ENCODE data around the gene TDRD6. TPM values are rescaled to one million over a fixed set of nuclear protein-coding genes. Genes with fewer than 3 reads are reported as not detected.

Gene TDRD6
- polyA plus RNA-seq, 3 donors, result 1.4 to 2.5 (median 1.7) TPM

GRCh38 chr6:46676604-46677313 lies 10.9 kb upstream of the TDRD6 start:
- no peak for DNase-seq (ENCODE audit: low read depth in 3 of 3, low spot score in 2 of 3)

GRCh38 chr6:46677314-46677654 lies 10.4 kb upstream of the TDRD6 start:
- no peak for DNase-seq (ENCODE audit: low read depth in 3 of 3, low spot score in 2 of 3)

- DNase-seq (ENCODE audit: low read depth in 3 of 3, low spot score in 2 of 3), result no peak
Measured at GRCh38 chr6:46684771-46685170, 2.9 kb upstream of the TDRD6 start.

DNA sequence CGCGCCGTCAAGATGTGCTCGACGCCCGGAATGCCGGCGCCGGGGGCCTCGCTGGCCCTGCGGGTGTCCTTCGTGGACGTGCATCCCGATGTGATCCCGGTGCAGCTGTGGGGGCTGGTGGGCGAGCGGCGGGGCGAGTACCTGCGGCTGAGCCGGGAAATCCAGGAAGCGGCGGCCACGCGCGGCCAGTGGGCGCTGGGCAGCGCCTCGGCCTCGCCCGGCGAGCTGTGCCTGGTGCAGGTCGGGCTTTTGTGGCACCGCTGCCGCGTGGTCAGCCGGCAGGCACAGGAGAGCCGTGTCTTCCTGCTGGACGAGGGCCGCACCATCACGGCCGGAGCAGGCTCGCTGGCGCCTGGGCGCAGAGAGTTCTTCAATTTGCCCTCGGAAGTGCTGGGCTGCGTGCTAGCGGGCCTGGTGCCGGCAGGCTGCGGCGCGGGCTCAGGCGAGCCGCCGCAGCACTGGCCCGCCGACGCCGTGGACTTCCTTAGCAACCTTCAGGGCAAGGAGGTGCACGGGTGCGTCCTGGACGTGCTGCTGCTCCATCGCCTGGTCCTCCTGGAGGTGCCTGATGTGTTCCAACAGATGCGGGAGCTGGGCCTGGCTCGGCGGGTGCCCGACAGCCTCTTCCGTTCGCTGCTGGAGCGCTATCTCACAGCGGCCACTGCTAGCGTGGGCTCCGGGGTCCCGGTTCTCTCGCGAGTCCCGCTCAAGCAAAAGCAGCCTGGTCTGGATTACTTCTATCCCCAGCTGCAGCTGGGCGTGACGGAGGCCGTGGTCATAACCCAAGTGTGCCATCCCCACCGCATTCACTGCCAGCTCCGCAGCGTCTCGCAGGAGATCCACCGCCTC lies 656 bp downstream of the TDRD6 start:
- DNase-seq (ENCODE audit: low read depth in 3 of 3, low spot score in 2 of 3), result no peak

- DNase-seq (ENCODE audit: low read depth in 3 of 3, low spot score in 2 of 3), result no peak
Measured at GRCh38 chr6:46688966-46689335, 1.3 kb downstream of the TDRD6 start.

DNA sequence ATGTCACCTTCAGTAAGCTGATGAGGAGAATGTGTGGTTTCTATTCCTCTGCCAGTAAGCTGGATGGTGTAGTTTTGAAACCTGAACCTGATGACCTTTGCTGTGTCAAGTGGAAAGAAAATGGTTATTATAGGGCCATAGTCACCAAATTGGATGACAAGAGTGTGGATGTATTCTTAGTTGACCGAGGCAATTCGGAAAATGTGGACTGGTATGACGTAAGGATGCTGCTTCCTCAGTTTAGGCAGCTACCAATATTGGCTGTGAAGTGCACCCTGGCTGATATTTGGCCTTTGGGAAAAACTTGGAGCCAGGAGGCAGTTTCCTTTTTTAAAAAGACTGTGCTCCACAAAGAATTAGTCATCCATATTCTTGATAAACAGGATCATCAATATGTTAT lies 2.0 kb downstream of the TDRD6 start:
- no peak for DNase-seq (ENCODE audit: low read depth in 3 of 3, low spot score in 2 of 3)

DNA sequence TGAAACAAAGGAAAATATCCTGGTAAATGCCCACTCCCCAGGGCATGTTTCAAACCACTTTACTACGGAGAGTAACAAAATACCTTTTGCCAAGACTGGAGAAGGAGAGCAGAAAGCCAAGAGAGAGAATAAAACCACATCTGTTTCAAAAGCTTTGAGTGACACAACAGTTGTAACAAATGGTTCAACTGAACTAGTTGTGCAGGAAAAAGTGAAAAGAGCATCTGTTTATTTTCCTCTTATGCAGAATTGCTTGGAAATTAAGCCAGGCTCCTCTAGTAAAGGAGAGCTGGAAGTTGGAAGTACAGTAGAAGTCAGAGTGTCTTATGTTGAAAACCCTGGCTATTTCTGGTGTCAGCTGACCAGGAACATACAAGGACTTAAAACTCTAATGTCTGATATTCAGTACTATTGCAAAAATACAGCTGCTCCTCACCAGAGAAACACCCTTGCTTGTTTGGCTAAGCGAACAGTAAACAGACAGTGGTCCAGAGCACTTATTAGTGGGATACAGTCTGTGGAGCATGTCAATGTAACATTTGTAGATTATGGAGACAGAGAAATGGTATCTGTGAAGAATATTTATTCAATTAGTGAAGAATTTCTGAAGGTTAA lies 2.6 kb downstream of the TDRD6 start:
- no peak for DNase-seq (ENCODE audit: low read depth in 3 of 3, low spot score in 2 of 3)

DNA sequence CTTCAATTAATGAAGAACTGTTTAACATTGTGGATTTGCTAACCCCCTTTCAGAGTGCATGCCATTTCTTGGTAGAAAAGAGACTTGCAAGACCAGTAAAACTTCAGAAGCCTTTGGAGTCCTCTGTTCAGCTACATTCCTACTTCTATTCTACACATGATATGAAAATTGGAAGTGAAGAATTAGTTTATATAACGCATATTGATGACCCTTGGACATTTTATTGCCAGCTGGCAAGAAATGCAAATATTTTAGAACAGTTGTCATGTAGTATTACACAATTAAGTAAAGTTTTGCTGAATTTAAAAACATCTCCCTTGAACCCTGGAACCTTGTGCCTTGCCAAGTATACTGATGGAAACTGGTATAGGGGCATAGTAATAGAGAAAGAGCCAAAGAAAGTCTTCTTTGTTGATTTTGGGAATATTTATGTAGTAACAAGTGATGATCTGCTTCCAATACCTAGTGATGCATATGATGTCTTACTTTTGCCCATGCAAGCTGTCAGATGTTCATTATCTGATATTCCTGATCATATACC lies 3.3 kb downstream of the TDRD6 start:
- no peak for DNase-seq (ENCODE audit: low read depth in 3 of 3, low spot score in 2 of 3)

GRCh38 chr6:46699970-46700369 lies 12.3 kb downstream of the TDRD6 start:
- no peak for DNase-seq (ENCODE audit: low read depth in 3 of 3, low spot score in 2 of 3)

DNA sequence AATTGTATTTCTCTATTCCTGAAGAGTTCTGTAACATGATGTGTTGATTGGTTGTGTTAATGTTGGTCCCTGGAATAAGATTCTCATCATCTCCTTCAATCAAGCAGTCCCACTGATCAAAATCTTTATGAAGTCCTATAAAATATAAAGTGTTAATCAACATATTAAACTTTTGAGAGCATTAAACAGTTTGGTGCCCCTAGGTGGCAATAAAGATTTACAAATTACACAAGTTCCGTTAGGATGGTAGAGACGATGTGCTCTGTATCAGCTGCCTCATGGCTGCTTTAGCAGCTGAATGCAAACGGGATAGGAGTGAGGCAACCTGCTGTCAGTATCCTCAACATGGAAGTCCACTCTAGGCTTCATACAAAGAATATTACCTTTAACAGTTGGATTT lies 16.9 kb downstream of the TDRD6 start:
- peak in 2 of 3 donors; percentile 3 to 5 for DNase-seq (ENCODE audit: low read depth in 3 of 3, low spot score in 2 of 3)

DNA sequence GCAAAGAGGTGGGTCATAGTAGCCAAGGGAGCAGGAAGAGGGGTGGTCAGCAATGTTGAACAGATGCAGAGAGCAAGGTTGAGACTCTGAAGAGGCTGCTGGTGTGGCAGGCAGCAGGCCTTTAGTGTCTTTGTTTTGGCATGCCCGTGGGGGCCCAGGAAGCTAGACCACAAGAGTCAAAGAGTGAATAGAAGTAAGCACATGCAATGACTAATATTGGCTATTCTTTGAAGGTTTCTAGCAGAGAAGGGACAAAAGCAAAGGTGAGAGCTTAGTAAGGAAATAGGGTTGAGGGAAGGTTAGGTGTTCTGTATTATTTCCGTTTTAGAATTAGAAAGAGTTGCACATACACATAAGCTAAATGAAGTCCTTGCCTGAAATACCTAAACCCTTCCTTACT lies 18.8 kb downstream of the TDRD6 start:
- DNase-seq (ENCODE audit: low read depth in 3 of 3, low spot score in 2 of 3), result no peak

- no peak for DNase-seq (ENCODE audit: low read depth in 3 of 3, low spot score in 2 of 3)
Measured at GRCh38 chr6:46711491-46711890, 23.8 kb downstream of the TDRD6 start.

GRCh38 chr6:46715141-46715540 lies 27.5 kb downstream of the TDRD6 start:
- DNase-seq (ENCODE audit: low read depth in 3 of 3, low spot score in 2 of 3), result no peak

DNA sequence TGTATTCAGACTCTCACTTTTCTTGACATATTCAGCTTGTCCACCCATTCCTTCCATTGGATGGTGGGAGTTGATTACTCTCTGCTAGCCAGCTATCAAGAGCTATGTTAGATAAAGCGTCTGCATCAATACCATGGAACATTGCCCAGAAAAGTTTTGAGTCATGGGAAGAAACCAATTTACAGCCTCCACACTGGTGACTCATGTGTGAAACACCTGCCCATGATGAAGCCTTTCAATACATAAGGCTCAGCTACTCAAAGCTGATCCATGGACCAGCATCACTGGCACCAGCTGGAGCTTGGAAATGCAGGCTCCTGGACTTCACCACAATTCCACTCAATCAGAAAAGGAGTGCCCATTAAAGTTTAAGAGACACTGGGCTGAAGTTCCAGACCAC lies 31.4 kb downstream of the TDRD6 start:
- no peak for DNase-seq (ENCODE audit: low read depth in 3 of 3, low spot score in 2 of 3)

- DNase-seq (ENCODE audit: low read depth in 3 of 3, low spot score in 2 of 3), result no peak
Measured at GRCh38 chr6:46720401-46720800, 32.7 kb downstream of the TDRD6 start.

- no peak for DNase-seq (ENCODE audit: low read depth in 3 of 3, low spot score in 2 of 3)
Measured at GRCh38 chr6:46729787-46730326, 42.2 kb downstream of the TDRD6 start.

- no peak for DNase-seq (ENCODE audit: low read depth in 3 of 3, low spot score in 2 of 3)
Measured at GRCh38 chr6:46730921-46731461, 43.3 kb downstream of the TDRD6 start.

GRCh38 chr6:46733341-46733801 lies 45.7 kb downstream of the TDRD6 start:
- DNase-seq (ENCODE audit: low read depth in 3 of 3, low spot score in 2 of 3), result no peak

GRCh38 chr6:46734867-46735719 lies 47.4 kb downstream of the TDRD6 start, which contains the start of gene PLA2G7:
Gene PLA2G7 (minus strand): TSS chr6:46735375. CDS start chr6:46722891, 12,484 bp downstream.
- DNase-seq (ENCODE audit: low read depth in 3 of 3, low spot score in 2 of 3), result peak in 2 of 3 donors; percentile 23 to 36

DNA sequence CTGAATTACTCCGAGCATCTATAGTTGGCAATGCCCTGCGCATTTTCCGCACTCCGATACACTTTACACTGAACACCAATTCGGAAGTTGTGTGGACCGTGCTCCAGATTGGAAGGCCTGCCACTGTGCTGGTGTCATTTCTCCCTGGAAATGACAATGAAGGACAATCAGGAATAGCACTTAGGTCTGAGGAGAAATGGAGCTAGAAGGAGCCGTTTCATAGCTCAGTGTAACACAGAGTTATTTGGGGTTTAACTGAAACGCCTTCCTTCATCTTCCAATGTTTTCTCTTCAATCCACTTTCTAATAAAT lies 48.0 kb downstream of the TDRD6 start:
- no peak for DNase-seq (ENCODE audit: low read depth in 3 of 3, low spot score in 2 of 3)

Data from right renal cortex interstitium (tissue), 3 donors.